NCI-H128 (cell line): Measurements from ENCODE around the gene PRR22.

Experiments
- DNase-seq: peaks from one replicate; lab custom pipeline; 2025; ENCODE audit not compliant: unreplicated experiment; lab: John Stamatoyannopoulos, UW

PRR22 gene

DNA sequence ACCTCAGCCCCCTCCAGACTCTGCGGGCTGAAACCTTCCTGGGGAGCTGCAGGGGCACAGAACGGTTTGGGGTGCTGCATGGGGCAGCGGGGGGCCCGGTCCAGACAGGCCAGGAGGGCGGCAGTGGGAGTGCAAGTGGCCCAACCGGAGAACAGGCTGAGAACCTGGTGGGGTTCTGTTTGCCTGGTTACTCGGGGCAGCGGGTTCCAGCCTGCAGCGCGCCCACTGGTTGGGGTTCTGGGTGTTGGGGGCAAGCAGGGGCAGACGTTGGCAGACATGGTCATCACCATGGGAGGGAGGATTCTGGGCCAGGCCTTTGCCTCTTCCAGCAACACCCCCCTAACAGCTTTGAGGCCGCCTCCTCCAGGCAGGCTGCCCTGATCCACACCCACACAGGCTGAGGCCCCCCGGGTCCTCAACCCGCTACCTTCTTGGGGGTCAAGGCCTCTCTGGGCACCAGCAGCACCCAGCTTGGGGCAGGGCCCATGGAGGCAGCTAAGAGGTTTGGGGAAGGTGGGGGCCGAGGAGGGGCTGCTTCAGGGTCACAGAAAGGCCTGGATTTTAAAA is at the start of gene PRR22:
TSS of gene PRR22 (minus strand) at position 166 of the 567 bp plus-strand sequence. CDS start at position 80, 86 bp downstream.
- no peak for DNase-seq

DNA sequence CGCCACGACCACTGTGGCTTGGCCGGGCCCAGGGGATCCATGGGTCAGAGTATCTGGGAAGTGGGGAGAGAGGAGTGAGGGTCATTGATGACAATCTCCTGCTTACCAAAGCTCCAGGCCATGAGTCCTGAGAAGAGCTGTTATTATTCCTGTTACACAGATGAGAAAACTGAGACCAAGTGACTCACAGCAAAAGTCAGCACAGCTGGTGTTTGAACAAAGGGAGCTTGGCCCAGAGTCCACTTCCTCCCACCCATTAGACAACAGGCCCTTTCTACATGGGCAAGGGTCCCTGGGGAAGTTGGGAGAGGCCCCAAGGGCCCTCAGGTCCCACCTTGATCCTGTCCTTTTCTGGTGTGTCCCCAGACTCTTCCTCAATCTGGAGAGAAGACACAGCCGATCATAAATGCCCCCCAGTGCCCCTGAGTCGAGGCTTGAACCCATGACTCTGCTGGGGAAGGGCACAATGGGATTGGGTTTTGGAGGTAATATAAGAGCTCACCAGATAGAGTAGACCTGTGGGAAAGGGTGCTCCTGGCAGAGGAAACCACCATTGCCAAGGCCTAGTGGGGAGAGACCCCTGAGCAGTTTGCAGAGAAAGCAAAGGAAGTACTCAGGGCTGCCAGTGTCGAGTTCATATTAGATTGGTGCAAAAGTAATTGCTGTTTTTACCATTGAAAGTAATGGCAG is 48.1 kb upstream of the PRR22 start:
- no peak for DNase-seq

DNA sequence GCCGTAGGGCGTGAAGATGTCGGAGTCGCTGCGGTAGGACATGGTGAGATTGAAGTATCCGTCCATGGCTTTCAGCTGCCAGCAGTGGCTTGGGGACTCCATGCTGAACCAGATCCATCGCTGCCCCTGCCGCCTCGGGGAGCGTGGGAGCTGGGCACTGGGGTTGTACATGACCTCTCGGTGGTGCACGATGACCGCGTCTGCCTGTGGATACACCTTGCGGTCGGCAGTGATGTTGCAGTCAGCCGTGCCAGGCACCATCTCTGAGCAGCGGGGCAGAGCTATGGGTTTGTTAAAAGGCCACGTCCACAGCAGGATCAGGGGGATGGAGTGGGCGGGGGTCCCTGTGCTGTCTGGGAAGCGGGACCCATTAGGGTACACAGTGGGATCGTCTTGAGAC is 47.5 kb upstream of the PRR22 start:
- no peak for DNase-seq

DNA sequence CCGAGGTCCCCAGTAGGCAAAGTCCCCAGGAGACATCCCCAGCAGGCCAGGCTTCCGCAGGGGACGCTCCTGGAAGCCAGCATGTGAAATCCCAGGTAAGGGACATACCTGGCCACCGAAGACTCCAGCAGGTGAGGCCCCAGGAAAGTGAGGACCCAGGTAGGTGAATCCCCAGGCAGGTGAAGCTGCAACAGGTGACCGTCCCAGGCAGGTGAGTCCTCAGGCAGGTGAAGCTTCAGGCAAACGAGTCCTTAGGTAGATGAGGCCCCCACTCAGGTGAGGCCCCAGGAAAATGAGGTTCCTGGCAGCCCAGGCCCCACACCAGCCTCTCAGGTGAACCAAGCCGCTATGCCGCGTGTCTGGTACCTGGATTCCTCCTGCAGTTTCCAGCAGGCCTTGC is 46.6 kb upstream of the PRR22 start:
- DNase-seq = no peak

DNA sequence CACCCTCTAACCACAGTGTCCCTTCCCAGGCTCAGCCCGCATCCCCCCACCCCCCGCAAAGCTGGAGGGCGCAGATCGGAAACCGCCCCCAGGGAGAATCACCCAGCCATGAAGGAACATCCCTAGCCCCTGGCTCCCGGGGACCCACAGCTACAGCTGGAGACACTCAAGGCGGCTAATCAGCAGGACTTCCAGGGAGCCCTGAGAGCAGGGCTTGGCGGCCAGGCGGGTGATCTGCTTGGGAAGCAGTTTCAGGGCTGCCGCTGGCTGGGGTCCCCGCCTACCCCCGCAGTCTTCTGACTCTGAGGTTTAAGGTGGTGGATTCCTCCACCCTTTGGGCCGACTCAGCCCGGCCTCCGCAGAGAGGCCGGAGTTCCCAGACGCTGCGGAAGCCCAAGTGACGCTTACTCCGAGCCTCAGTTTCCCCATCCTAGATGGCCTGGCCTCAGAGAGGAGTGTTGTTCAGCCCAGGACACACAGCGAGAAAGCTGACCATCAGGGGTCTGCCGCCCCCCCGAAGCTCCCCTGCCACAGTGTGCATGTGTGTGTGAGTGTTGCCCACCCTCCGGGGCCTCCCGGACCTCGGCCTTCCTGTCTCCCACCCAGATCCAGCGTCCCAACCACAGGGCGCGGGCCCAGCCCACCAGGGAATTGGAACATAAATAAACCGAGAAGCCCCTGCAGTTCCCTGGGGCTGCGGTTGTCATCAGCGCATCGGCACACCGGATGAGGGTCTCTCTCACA is 45.2 kb upstream of the PRR22 start:
- no peak for DNase-seq

DNA sequence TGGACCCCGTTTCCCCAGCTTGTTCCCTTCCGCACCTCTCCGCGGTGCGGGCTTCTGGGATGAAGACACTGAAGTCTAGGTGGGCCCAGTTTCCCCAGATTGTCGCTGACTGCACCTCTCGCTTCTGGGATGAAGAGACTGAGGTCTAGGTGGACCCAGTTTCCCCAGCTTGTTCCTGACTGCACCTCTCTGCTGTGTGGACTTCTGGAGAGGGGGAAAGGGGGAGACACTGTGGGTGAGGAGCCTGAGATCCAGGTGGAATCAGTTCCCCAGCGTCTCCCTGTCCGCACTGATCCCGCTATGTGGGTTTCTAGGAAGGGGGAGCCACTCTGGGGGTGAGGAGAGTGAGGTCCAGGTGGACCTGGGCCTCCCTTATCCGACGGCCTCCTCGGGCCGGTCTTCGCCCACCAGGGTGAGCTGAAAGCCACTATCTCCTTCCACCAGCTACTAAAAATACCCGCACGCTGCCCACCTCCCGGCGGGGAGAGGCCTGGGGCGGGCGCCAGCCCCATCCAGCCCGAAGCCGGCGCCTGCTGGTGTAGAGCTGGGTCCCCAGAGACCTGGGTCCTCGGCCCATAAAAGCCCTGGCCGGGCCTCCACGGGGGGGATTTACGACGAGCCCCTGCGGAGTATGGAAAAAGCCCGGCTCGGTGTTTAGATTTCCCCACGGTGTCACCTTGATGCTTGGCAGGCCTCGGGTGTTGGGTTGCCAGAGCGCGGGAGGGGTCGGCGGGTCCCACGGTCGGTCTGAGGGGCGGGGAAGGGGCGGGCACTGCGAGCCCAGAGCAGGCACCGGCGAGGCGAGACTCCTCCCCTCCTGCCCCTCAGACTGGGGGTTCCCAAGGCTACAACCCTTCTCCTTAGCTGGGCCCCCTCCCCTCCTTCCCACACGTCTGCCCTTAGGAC is 44.4 kb upstream of the PRR22 start:
- peak; percentile 55 for DNase-seq

DNA sequence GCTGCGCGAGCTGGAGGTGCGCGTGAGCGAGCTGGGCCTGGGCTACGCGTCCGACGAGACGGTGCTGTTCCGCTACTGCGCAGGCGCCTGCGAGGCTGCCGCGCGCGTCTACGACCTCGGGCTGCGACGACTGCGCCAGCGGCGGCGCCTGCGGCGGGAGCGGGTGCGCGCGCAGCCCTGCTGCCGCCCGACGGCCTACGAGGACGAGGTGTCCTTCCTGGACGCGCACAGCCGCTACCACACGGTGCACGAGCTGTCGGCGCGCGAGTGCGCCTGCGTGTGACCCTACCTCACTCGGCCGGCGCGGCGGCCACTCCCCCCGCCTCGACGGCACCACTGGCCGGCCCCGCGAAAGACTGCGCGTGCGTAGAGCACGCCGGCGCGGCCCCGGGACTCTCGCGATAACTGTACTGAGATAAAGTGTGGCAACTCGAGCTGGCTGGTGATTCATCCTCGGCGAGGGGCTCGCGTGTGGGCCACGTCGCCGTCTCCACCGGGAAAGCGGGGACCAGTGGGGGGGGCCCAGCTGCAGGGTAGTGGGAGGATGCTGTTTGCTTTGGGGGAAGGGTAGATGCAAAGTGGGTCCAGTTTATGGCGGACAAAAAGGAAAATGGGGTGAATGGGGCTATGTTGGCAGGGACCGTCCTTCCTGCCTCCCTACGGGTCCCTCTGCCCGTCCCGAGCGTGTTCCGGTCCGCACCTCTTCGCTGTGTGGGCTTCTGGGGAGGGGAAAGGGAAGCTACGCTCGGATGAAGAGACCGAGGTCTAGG is 43.5 kb upstream of the PRR22 start:
- peak; percentile 94 for DNase-seq

DNA sequence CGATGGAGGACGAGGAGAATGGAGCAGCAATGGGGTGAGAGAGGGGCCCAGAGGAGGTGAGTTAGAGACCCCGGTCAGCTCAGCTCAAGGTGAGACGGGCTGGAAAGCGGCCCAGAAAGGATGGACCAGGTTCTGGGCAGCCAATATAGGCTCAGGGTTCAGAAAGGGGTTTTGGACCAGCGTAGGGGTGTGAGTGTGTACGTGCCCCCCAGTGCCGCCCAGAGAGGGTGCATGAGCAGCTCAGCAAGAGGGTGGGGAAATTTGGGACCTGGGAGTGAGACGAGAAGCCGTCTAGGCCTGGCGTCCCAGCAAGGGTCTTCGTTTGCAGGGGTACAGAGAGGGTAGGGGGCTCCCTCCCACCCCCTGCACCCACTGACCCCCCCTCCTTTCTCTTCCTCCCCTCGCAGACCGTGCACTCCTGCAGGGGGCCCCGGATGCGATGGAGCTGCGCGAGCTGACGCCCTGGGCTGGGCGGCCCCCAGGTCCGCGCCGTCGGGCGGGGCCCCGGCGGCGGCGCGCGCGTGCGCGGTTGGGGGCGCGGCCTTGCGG is 42.9 kb upstream of the PRR22 start:
- DNase-seq = no peak

DNA sequence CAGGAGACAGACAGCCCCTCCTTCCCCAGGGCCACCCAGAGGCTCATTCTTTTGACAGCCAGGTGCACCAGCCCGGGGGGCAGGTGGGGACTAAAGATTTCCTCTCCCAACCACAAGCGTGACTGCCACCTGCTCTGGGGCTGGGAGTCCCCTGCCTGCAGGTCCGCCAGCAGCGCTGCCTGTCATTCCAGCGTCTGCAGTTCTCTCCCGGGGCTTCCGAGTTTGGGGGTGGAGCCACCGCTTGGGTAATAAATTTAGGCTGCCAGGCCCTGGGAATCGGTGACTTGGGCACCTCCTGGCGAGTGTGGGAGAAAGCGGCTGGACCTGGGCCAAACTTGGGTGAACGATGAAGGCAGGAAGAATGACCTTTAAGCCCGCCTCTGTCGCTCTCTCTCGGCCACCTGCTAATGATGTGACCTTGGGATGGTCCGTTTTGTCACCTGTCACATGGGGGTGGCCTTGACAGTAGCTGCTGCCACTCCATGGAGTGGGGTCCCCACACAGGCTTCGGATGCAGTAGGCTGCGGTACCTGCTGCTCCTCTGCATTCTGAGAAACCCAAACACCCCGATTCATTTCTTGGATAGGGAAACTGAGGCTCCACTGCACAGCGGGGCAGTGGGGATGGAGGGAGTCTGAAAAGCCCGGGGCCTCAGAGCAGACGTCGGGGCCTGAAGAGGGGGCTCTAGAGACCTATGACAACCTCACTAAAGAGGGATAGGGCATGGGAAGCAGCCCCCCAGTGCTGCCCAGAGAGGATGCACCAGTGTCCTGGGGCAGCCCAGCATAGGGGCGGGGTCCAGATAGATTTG is 42.2 kb upstream of the PRR22 start:
- peak; percentile 88 for DNase-seq

DNA sequence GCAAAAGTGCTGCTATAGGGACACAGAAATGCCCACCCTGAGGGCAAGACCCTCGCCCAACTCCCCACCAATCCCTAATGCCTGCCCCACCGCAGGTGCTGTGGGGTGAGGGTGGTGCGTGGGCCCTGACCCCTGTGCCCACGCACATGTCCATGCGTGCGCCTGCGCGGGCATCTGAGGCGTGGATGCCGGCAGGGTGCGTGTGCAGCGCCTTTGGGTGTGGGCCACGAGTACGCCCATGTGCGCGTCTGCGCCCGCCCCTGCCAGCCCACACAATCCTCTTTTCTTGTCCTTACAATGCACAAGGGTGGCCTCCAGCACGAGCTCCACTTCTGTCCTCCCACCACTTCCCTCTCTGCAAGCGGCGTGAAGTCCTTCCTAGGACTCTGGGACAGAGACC is 40.6 kb upstream of the PRR22 start:
- no peak for DNase-seq

DNA sequence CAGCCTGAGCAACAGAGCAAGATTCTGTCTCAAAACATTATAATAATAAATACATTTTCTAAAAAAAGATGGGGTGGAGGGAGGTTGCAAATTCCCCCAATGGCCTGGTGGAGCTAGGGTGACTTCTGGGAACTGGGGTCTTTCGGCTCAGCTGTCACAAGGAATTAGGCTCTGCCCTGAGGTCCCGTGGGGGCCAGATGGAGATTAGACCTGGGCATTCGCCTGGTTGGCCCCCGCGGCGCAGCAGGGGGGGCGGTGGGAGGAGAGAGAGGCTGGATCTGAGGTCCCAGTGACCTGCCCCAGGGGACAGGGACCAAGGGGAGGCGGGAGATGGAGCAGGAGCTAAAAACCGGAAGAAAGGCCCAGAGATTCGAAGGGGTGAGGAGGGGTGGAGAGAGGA is 40.2 kb upstream of the PRR22 start:
- no peak for DNase-seq

DNA sequence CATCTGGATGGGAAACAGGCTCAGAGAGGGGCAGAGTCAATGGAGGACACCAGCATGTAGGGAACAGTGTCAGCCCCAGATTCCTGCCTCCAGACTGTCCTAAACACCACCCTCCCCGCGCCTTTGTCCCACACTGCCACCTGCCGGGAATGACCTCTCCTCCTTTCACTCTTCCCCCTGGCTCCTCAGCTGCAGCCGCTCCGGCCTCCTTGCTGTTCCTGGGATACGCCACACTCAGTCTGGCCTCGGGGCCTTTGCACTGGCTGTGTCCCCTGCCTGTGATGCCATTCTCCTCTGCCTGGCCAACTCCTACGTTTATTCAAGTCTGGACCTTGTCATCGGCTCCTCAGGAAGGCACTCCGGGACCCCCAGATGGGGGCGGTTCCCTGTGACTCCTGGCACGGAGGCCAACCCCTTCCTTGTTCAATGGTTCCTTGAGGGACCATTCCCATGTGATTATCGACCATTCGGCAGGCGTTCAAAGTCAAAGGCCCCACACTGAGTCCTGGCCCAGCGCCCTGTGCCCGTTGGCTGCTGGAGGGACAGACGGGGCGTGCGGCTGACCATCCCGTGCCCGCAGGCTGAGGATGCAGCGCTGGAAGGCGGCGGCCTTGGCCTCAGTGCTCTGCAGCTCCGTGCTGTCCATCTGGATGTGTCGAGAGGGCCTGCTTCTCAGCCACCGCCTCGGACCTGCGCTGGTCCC is 39.2 kb upstream of the PRR22 start:
- DNase-seq = no peak

DNA sequence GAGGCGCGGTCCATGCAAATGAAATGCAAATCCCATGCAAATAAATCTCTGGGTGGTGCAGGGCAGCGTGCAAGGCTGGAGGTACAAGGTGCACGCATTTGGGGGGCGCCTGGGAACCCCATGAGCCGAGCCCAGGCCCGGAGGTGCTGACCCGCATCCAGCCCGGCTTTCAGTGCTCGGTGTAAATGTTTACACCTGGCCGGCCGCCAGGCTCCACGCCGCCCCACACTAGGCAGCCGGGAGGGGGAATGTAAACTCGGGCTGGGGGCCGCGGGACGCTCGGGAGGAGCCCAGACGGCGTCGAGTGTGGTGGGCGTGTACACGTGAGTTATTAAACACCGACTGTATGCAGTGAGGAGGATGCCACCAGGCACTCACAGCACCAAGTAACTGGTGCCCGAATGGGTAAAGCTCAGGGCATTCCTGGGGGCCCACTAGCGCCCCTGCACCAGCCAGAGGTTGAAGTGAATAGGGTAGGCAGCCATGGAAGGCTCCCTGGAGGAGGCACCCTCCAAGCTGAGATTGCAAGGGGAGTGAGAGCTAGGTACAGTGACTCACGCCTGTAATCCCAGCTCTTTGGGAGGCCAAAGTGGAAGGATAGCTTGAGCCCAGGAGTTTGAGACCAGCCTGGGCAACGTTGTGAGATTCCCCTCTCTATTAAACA is 37.8 kb upstream of the PRR22 start:
- no peak for DNase-seq

DNA sequence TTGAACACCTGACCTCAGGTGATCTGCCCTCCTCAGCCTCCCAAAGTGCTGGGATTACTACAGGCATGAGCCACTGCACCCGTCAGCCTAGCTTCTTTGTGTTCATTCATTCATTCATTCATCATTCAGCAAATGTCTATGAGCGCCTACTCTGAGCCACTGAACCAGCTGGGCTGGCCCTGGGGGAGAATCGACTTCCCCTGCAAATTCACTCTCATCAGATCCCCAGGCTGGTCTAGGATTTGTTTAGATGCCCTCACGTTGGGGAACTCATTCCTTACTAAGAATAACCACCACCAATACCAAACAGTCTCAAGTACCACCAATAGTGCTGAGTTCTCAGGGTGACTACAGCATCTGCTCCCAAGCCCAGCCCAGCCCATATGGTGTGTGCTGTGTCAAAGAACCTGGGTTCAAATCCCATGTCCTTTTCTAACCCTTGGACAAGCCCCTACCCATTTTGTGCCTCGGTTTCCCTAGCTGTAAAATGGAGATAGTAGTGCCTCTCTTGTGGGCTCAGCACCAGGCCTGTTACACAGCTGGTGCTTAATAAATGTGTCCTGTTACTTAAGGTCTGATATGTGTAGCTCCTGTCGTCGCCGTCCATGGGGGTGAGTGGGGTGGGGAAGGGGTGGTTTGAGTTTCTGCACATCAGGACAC is 37.1 kb upstream of the PRR22 start:
- DNase-seq = no peak

DNA sequence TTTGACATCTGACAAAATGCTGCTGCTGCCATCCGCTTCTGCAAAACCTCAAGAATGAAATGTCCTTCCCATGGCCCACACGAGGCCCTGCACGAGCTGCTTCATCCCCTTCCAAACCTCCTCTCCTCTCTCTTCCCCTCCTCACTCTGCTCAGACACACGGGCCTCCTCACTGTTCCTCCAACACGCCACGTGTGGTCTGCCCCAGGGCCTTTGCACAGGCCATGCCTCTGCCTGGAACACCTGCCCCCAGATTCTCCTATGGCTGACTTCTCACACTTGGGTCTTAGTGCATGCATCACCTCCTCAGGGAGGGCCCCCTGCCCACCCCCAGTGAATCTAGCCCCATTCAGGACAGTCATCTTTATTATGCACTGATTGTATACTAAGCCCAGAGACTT is 36.2 kb upstream of the PRR22 start:
- no peak for DNase-seq

DNA sequence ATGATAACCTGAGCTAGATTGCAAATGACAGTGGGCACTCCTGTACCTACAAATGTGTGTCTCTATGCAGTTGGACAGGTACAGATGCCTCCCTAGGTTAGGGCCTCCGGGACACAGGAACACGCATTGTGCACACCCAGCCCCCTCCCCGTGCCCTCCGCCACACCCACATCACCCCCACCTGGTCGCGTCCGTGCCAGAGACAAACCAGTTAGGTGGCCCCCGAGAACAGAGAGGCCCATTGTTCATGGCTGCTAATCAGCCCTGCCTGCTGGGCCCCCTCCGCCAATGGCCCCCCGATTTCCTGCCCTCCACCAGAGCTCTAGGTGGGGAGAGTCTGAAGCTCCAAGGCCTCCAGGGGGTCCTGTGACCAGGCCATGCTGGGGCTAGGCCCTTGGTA is 34.0 kb upstream of the PRR22 start:
- DNase-seq = no peak

DNA sequence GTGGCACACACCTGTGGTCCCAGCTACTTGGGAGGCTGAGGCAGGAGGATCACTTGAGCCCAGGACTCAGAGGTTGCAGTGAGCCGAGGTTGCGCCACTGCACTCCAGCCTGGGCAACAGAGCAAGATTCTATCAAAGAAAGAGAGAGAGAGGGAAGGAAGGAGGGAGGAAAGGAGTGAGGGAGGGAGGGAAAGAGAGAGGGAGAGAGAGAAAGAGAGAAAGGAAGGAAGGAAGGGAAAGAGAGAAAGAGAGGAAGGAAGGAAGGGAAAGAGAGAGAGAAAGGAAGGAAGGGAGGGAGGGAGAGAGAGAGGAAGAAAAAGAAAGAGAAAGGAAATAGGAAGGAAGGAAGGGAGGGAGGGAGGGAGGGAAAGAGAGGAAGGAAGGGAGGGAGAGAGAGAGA is 32.7 kb upstream of the PRR22 start:
- DNase-seq = no peak

DNA sequence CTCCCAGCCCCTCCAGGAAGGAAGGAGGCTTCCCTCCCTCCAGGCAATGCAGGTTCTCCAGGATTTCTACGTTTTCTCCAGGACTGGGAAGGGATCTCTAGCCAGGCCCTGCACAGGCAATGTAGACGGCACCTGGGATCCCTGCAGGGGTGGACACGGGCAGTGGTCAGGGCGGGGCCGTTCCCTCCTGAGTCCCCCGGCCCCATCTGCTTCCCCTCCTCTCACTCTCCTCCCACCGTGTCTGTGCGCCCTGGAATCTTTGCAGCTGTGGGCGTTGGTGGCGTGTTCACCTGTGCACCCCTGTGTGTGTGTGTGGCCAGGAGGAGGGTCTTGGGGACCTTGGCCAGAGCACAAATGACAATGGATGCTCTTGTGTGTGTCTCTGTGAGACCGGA is 30.3 kb upstream of the PRR22 start:
- no peak for DNase-seq
